Measurements from ENCODE around the gene RAB44.

The RAB44 gene

GRCh38 chr6:36730424-36731380, 33.1 kb downstream of the RAB44 start:
- ATAC-seq (no peak), DNase-seq (no peak)

GRCh38 chr6:36731622-36732310, 34.1 kb downstream of the RAB44 start:
- no peak for DNase-seq
- no peak for ATAC-seq

- no peak for DNase-seq
- ATAC-seq = no peak
Observed at GRCh38 chr6:36733300-36733699, 35.7 kb downstream of the RAB44 start.

- DNase-seq = no peak
- ATAC-seq = no peak
Observed at GRCh38 chr6:36734486-36735060, 36.9 kb downstream of the RAB44 start.

GRCh38 chr6:36735110-36736071, 37.8 kb downstream of the RAB44 start:
- peak; percentile 75 for ATAC-seq
- peak; percentile 34 for DNase-seq

- no peak for DNase-seq
- no peak for ATAC-seq
Observed at GRCh38 chr6:36737043-36737785, 39.6 kb downstream of the RAB44 start.

- DNase-seq (no peak), ATAC-seq (no peak)
Observed at GRCh38 chr6:36738108-36738507, 40.5 kb downstream of the RAB44 start.

- no peak for DNase-seq
- ATAC-seq = no peak
Observed at GRCh38 chr6:36739947-36740817, 42.6 kb downstream of the RAB44 start.

- DNase-seq (no peak), ATAC-seq (no peak)
Observed at GRCh38 chr6:36740818-36741179, 43.2 kb downstream of the RAB44 start.

GRCh38 chr6:36742146-36742545, 44.5 kb downstream of the RAB44 start:
- ATAC-seq (no peak), DNase-seq (no peak)

GRCh38 chr6:36743032-36743431, 45.4 kb downstream of the RAB44 start:
- ATAC-seq (no peak), DNase-seq (no peak)

GRCh38 chr6:36743538-36744303, 46.1 kb downstream of the RAB44 start:
- ATAC-seq = no peak
- DNase-seq = no peak

- ATAC-seq (no peak), DNase-seq (no peak)
Observed at GRCh38 chr6:36744304-36744673, 46.7 kb downstream of the RAB44 start.

- DNase-seq (no peak), ATAC-seq (no peak)
Observed at GRCh38 chr6:36745283-36745682, 47.7 kb downstream of the RAB44 start.

- DNase-seq (no peak), ATAC-seq (no peak)
Observed at GRCh38 chr6:36745836-36746235, 48.2 kb downstream of the RAB44 start.

GRCh38 chr6:36746251-36746650, 48.6 kb downstream of the RAB44 start:
- no peak for DNase-seq
- no peak for ATAC-seq

GRCh38 chr6:36749829-36750489, 52.3 kb downstream of the RAB44 start:
- DNase-seq (no peak), ATAC-seq (no peak)

GRCh38 chr6:36751091-36751490, 53.5 kb downstream of the RAB44 start:
- DNase-seq = no peak
- no peak for ATAC-seq

- DNase-seq (no peak), ATAC-seq (no peak)
Observed at GRCh38 chr6:36751833-36752186, 54.2 kb downstream of the RAB44 start.
